Embryonic facial prominence (tissue), 1 donor: Measurements from ENCODE around the gene TOM1L1.

Source experiments
- DNase-seq: peaks from one replicate; pipeline ENCODE4 v3.0.0-alpha.2; 2016; ENCODE audit errors: extremely low spot score

The TOM1L1 gene

DNA sequence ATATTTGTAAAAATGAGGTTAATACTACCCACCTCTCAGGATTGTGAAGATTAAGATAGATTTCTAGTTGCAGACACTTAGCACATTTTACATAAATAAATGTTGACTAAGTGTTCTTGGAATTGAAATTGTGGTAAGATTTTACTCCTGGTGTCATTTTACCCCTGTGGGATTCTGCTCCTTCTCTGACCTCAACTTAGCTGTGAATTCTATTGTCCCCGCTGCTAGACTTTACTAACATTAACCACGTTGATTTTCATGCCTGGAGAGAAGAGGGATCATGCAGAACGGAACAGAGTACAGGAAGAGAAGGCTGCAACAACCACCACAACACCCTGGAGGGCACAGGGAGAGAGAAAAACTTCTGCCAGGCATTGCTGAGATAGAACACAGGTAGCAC is 2.1 kb upstream of the TOM1L1 start:
- no peak for DNase-seq

GRCh38 chr17:54899201-54899600 is 1.5 kb upstream of the TOM1L1 start:
- no peak for DNase-seq

DNA sequence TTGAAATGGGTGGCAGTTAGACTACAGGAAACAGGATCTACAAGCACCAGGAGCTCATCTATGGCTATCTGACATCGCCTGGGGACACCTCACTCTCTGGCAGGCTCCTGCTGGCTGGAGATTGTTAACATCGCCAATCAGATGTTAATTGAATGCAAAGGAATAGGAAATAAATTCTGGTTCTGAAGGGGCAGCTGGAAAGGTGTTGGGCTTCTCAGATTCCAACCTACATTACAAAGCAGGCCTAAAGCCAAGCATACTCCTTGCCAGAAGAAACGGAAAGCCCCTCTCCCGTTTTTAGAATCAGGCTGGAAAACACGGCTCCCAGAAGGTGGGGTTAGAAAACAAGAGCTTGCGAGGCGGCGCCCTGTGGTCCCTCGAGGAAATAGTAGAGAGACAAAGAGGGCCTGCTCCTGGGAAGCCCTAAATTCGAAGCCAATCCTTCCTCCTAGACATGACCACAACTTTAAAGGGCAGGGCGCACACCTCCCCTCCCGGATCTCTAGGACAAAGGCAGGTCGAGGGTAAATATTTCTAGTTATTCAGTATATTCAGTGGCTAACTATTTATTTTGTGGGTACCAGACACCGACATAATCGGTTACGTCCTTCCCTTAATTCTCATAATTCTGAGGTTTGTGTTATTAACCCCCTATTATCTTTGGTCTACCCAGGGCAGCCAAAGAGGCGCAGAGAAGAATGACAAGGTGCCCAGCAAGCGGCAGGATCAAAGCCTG is 763 bp upstream of the TOM1L1 start:
- DNase-seq = no peak

DNA sequence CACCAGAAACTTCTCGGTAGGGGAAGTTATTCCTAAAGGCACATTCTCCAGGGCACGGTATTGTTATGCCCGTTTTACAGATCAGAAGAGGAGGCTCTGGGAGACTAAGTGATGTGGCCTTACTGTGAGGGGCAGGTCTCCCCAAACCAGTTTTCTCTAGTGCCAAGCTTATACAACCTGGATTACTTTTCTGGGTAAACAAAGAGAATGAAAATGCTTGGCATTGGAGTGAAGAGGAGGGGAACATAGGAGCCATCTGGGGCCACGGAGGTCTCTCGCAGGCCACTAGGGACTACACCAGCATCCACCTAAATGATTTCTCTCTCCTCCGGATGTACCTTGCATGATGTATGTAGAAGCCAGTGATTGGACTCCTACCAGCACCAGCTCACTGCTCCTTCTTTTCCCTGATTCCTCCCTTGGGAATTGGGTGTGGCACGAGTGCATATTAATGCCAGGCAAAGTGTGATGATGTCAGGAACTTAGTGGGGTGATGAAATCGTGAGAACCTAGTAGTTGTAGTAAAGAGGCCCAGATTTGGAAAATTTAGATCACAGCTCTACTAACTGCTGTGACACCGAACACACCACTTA is 674 bp downstream of the TOM1L1 start:
- DNase-seq = no peak

GRCh38 chr17:54902017-54902416 is 1.4 kb downstream of the TOM1L1 start:
- no peak for DNase-seq

DNA sequence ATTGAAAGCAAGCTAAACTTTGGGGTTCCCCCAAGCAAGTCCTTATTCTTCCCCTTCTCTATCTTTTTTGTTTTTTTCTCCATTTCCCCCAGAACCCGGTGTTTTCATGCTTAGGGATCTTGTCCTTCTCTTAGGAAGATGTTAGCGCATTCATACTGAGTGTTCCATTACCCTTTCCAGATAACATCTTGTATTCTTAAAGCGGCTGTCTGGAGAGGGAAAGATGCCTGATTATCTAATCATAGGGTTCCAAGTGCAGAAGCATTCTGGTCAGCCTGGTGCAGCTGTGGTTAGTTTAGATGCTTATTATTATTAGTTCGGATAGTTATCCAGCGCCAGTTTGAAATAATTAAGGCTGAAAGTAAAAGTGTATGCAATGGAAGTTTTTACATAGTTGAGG is 2.0 kb downstream of the TOM1L1 start:
- DNase-seq = no peak

GRCh38 chr17:54903375-54903774 is 2.7 kb downstream of the TOM1L1 start:
- DNase-seq = no peak

- no peak for DNase-seq
These were observed 6.0 kb downstream of the TOM1L1 start for GRCh38 chr17:54906683-54907082.

GRCh38 chr17:54907376-54907775 is 6.7 kb downstream of the TOM1L1 start:
- no peak for DNase-seq

GRCh38 chr17:54909766-54910165 is 9.1 kb downstream of the TOM1L1 start:
- no peak for DNase-seq

- DNase-seq = no peak
These were observed 16.1 kb downstream of the TOM1L1 start for GRCh38 chr17:54916721-54917120.

DNA sequence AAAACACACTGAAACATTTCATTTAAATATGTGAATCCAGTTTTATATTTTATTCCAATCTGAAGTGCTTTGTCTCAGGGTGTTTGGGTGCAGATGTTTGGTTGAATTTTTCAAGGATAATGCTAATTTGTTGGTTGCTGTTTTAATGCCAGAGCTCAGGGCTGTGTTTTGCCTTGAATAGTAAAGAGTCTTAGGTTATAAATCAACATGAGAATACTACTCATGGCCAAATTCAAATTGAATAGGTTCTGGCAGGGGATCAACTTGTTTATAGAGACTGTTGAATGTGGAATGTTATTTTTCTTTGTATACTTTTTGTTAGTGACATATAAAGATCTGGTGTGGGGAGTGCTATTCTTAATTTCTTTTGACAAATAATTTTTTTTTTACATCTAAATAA is 18.8 kb downstream of the TOM1L1 start:
- no peak for DNase-seq

DNA sequence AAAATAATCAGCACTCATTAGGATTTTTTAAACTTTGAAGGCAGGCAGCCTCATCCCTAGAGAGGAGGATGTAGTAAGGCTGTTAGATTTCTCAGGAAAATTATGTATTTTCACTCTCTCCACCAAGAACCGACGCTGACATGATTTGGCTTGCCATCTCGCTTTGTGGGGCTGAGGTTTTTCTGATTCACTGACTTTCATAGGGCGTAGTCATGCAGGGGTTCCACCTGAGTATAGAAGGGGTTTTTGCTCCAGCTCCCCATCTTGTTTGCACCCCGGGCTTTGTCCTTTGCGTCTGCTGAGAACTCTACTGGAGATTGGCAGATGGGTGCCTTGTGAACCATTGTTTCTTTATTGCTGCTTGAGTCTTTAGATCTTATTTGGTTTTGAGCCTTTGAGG is 20.2 kb downstream of the TOM1L1 start:
- no peak for DNase-seq

DNA sequence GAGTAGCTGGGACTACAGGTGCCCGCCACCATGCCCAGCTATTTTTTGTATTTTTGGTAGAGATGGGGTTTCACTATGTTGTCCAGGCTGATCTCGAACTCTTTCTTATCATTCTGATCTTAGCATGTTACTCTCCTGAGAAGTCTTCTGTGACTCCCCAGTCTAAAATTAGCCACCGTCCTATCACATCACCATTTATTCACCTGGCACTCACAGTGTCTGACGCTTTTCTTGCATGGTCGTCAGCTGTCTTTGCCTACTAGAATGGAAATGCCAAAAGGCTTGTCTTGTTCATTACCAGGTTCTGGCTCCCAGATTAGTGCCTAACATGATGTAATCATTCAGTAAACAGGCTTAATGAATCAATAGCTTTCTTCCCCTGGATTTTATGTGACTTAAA is 23.8 kb downstream of the TOM1L1 start:
- no peak for DNase-seq

- no peak for DNase-seq
These were observed 26.9 kb downstream of the TOM1L1 start for GRCh38 chr17:54927525-54927924.

- DNase-seq = no peak
These were observed 32.1 kb downstream of the TOM1L1 start for GRCh38 chr17:54932711-54933110.

- no peak for DNase-seq
These were observed 33.3 kb downstream of the TOM1L1 start for GRCh38 chr17:54933921-54934320.

DNA sequence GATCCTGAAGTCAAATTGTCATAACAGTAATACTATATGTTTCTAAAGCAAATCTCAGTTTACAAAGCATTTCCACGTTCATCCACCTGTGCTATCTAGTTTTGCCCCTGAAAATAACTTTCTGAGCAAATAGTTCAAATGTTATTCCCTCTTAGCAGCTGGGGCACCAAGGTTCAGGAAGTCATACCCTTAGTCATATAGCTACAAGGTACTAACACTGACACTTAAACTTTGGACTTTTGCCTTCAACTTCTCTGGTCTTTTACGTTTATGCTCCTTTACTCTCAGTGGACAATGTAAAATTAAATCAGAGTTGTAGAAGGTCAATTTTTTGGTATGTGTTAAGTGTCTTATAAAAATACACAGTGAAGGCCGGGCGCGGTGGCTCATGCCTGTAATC is 34.8 kb downstream of the TOM1L1 start:
- no peak for DNase-seq

DNA sequence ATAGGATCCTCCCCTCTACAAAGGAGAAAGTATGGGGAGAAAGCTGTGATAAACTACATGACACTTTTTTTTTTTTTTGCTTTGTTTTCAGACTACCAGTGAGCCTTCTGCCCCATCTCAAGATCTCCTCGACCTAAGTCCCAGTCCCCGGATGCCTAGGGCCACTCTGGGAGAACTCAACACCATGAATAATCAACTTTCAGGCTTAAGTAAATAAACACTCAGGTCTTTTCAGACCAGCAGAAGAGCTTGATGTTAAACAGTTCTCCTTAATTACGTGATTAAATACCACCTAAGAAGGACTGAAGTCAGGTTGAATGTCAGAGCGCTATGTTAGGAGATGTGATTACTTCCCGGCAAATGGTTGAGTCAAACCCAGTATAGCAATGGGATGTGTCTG is 36.4 kb downstream of the TOM1L1 start:
- DNase-seq = no peak

DNA sequence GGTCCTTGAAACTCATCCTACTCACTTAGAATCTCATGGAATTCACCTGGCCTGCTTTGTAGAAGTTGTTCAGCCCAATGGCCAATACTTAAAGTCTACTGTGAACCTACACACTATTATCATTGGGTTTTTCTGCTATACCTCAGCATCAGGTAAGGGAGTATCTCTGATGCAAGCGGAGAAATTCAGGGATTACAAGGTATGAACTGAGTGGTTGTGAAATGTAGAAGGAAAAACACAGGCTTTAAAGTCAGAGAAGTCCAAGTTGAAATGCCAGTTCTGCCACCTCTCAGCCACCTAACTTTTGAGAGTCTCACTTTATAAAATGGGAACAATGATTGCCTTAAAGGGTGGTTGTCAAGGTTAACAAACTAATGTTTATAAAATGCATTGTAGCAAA is 36.8 kb downstream of the TOM1L1 start:
- no peak for DNase-seq

GRCh38 chr17:54941285-54941684 is 40.6 kb downstream of the TOM1L1 start:
- no peak for DNase-seq

DNA sequence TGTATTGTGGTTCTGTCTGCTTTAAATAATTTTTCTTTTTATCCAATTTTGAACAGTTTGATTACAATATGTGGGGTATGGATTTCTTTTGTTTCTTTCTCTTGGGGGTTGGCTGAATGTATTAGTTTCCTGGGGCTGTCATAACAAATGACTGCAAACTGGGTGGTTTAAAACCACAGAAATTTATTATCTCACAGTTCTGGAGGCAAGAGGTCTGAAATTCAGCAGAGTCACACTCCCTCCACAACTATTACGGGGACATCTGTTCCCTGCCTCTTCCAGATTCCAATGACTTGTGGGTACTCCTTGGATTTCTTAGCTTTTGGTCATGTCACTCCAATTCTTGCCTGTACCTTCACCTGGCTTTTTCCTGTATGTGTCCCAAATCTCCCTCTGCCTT is 44.1 kb downstream of the TOM1L1 start:
- DNase-seq = no peak

DNA sequence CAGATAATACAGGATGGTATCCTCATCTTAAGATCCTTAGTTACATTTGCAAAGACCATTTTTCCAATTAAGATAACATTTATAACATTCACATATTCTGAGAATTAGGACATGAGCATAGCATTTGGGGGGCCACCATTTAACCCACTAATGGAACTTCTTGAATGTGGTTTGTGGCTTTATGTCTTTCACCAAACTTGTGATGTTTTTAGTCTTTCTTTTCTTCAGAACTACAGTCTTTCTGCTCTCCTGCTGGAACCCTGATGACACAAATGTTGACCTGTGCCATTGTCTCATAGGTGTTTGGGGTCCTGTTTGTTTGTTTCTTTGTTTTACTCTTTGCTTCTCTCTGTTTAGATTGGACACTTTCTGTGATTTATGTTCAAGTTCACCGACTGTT is 44.6 kb downstream of the TOM1L1 start:
- no peak for DNase-seq

DNA sequence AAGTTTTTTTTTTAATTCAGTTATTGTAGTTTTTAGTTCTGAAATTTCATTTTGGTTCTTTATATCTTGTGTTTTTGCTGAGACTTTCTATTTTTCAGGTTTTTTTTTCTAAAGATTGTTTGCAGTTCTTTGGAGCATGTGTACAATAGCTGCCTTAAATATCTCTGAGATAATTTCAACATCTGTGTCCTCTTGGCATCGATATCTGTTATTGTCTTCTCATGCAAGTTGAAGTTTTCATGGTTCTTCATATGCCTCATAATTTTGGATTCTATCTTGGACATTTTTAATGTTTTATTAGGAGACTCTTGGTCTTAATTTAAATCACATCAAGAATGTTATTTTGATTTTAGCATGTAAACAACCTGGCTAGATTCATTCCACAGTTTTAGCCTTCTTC is 45.0 kb downstream of the TOM1L1 start:
- no peak for DNase-seq
